H1 (cell line): ENCODE data around the gene SLC19A1. TPM values are rescaled to one million over a fixed set of nuclear protein-coding genes. Genes with fewer than 3 reads are reported as not detected.

Experiments
- CTCF ChIA-PET: fragments of 300-600 bp; sonication (Branson Sonifier 250); formaldehyde crosslinking; loops from one replicate; lab custom pipeline; 2021; ENCODE audit not compliant: partially characterized antibody; lab: Charles Lee
- POLR2A ChIA-PET: fragments of 300-600 bp; sonication (Branson Sonifier 250); formaldehyde crosslinking; loops from one replicate; lab custom pipeline; 2021; ENCODE audit warnings: inconsistent platforms; ENCODE audit not compliant: partially characterized antibody; lab: Charles Lee
- DNase-seq, 2 experiments: peaks; one replicate each; pipeline versions ENCODE4 v3.0.0 to v3.0.0-alpha.2; 2010 to 2022; ENCODE audit warnings: low spot score in 2 of 2, low read depth in 1 of 2, mixed read lengths in 1 of 2
- FAIRE-seq: peaks from 2 replicates; lab custom pipeline; 2011; peaks lifted over from hg19 to GRCh38; lab: Jason Lieb, UNC
- H2AFZ ChIP-seq: 2 replicates; pipeline ENCODE4 v1.8.1; 2012; ENCODE audit warnings: low read length, inconsistent platforms
- H2AK5ac ChIP-seq: 2 replicates; pipeline ENCODE4 v1.6.1; 2013; ENCODE audit warnings: low read depth, low read length
- H2BK120ac ChIP-seq: replicated peaks from 2 replicates; pipeline ENCODE3; 2013; ENCODE audit warnings: low read depth, low read length, inconsistent platforms
- H2BK12ac ChIP-seq: 2 replicates; pipeline ENCODE4 v1.6.1; 2013; ENCODE audit warnings: low read depth, low read length
- H2BK15ac ChIP-seq: 2 replicates; pipeline ENCODE4 v1.6.1; 2013; ENCODE audit warnings: low read length
- H2BK20ac ChIP-seq: 2 replicates; pipeline ENCODE4 v1.6.1; 2013; ENCODE audit warnings: low read length
- H2BK5ac ChIP-seq: 2 replicates; pipeline ENCODE4 v1.6.1; 2013; ENCODE audit warnings: low read depth, low read length
- H3K14ac ChIP-seq: 2 replicates; pipeline ENCODE4 v1.6.1; 2013; ENCODE audit warnings: inconsistent platforms; ENCODE audit not compliant: insufficient read length
- H3K18ac ChIP-seq: 2 replicates; pipeline ENCODE4 v1.6.1; 2013; ENCODE audit warnings: low read length; ENCODE audit errors: extremely low read depth
- H3K23ac ChIP-seq: 2 replicates; pipeline ENCODE4 v1.6.1; 2013; ENCODE audit warnings: inconsistent platforms; ENCODE audit not compliant: insufficient read length
- H3K23me2 ChIP-seq: 2 replicates; pipeline ENCODE4 v1.6.1; 2013; ENCODE audit warnings: low read depth, low read length
- H3K27ac ChIP-seq: 2 replicates; pipeline ENCODE4 v1.6.1; 2011; ENCODE audit warnings: low read depth, low read length, inconsistent platforms
- H3K27me3 ChIP-seq, 4 experiments: replicated peaks in 1 of 4; 1 replicate in 1 of 4; 2 replicates in 3 of 4; pipeline versions ENCODE4 v1.6.1 to v1.8.1; 2011 to 2013; ENCODE audit warnings: low read length in 3 of 4, mild to moderate bottlenecking in 3 of 4, inconsistent platforms in 2 of 4, mixed read lengths in 2 of 4, moderate library complexity in 1 of 4; ENCODE audit not compliant: control insufficient read depth in 3 of 4, insufficient read depth in 3 of 4; ENCODE audit errors: extremely low read depth in 1 of 4
- H3K36me3 ChIP-seq, 4 experiments: 2 replicates each; pipeline versions ENCODE4 v1.6.1 to v1.8.1; 2011 to 2013; ENCODE audit warnings: mild to moderate bottlenecking in 4 of 4, low read length in 3 of 4, moderate library complexity in 2 of 4, control low read depth in 1 of 4, inconsistent platforms in 1 of 4; ENCODE audit not compliant: insufficient read depth in 4 of 4, control insufficient read depth in 2 of 4
- H3K4ac ChIP-seq: replicated peaks from 2 replicates; pipeline ENCODE3; 2013; ENCODE audit warnings: low read length, low read depth, mixed read lengths, inconsistent platforms; ENCODE audit not compliant: insufficient read length
- H3K4me1 ChIP-seq, 4 experiments: replicated peaks in 1 of 4; 1 replicate in 1 of 4; 2 replicates in 3 of 4; pipeline versions ENCODE4 v1.6.1 to v1.8.1; 2011 to 2013; ENCODE audit warnings: low read length in 3 of 4, inconsistent platforms in 2 of 4, mixed read lengths in 1 of 4; ENCODE audit not compliant: insufficient read depth in 4 of 4, control insufficient read depth in 3 of 4
- H3K4me2 ChIP-seq, 2 experiments: 2 replicates each; pipeline versions ENCODE4 v1.6.1 to v1.8.1; 2011 to 2013; ENCODE audit warnings: low read depth in 2 of 2, low read length in 2 of 2, control low read depth in 1 of 2, inconsistent platforms in 1 of 2, mild to moderate bottlenecking in 1 of 2; ENCODE audit not compliant: insufficient read depth in 1 of 2
- H3K4me3 ChIP-seq, 4 experiments: fragments of 200-600, 300-600 bp in 1 of 4; sonication (generic), shearing (Covaris generic), sonication (Bioruptor Twin) in 1 of 4; 2 replicates each; pipeline versions ENCODE4 v1.5.1 to v1.8.1; 2011 to 2016; ENCODE audit warnings: low read length in 4 of 4, low read depth in 3 of 4, control low read depth in 2 of 4, inconsistent platforms in 2 of 4, mild to moderate bottlenecking in 2 of 4, mixed read lengths in 1 of 4, moderate library complexity in 1 of 4; ENCODE audit not compliant: insufficient read depth in 2 of 4; ENCODE audit errors: extremely low read depth in 1 of 4
- H3K56ac ChIP-seq: replicated peaks from 2 replicates; pipeline ENCODE3; 2013; ENCODE audit warnings: low read depth, mild to moderate bottlenecking, mixed read lengths, low read length, inconsistent platforms; ENCODE audit not compliant: insufficient read length
- H3K79me1 ChIP-seq: 2 replicates; pipeline ENCODE4 v1.6.1; 2013; ENCODE audit warnings: low read depth, low read length, control low read depth
- H3K79me2 ChIP-seq, 2 experiments: 2 replicates each; pipeline versions ENCODE4 v1.6.1 to v1.8.1; 2012 to 2013; ENCODE audit warnings: low read length in 2 of 2, mild to moderate bottlenecking in 2 of 2, inconsistent platforms in 1 of 2; ENCODE audit not compliant: insufficient read depth in 2 of 2, control insufficient read depth in 1 of 2
- H3K9ac ChIP-seq, 4 experiments: replicated peaks in 1 of 4; 1 replicate in 1 of 4; 2 replicates in 3 of 4; pipeline versions ENCODE4 v1.6.1 to v1.8.1; 2011 to 2013; ENCODE audit warnings: low read depth in 3 of 4, low read length in 3 of 4, control low read depth in 2 of 4, mild to moderate bottlenecking in 2 of 4, moderate library complexity in 2 of 4, inconsistent platforms in 1 of 4; ENCODE audit errors: extremely low read depth in 1 of 4
- H3K9me3 ChIP-seq, 2 experiments: 2 replicates each; pipeline versions ENCODE4 v1.6.1 to v1.8.1; 2012 to 2013; ENCODE audit warnings: mild to moderate bottlenecking in 2 of 2, moderate library complexity in 2 of 2, control low read depth in 1 of 2, inconsistent platforms in 1 of 2, low read depth in 1 of 2, low read length in 1 of 2, mixed read lengths in 1 of 2; ENCODE audit not compliant: insufficient read depth in 2 of 2
- H4K20me1 ChIP-seq, 2 experiments: replicated peaks in 1 of 2; 2 replicates each; pipeline versions ENCODE3 to v1.8.1; 2011 to 2013; ENCODE audit warnings: inconsistent platforms in 2 of 2, low read length in 2 of 2, mild to moderate bottlenecking in 1 of 2; ENCODE audit not compliant: insufficient read depth in 2 of 2, control insufficient read depth in 1 of 2
- H4K5ac ChIP-seq: 2 replicates; pipeline ENCODE4 v1.6.1; 2013; ENCODE audit warnings: low read length, low read depth, mixed read lengths, inconsistent platforms; ENCODE audit not compliant: insufficient read length
- H4K8ac ChIP-seq: 2 replicates; pipeline ENCODE4 v1.8.0; 2013; ENCODE audit warnings: mild to moderate bottlenecking, moderate library complexity, low read length, inconsistent platforms; ENCODE audit not compliant: insufficient read depth; ENCODE audit errors: extremely low read depth
- H4K91ac ChIP-seq: replicated peaks from 2 replicates; pipeline ENCODE3; 2013; ENCODE audit warnings: low read length, mixed read lengths, inconsistent platforms; ENCODE audit not compliant: insufficient read length
- ATF2 ChIP-seq: IDR thresholded peaks from 2 replicates; pipeline ENCODE4 v1.6.1; 2012; ENCODE audit warnings: low read length, inconsistent platforms
- BACH1 ChIP-seq: IDR thresholded peaks from 2 replicates; pipeline ENCODE4 v1.6.1; 2012; ENCODE audit warnings: low read length, improper control_type of control experiment
- CHD1 ChIP-seq: IDR thresholded peaks from 2 replicates; pipeline ENCODE4 v1.6.1; 2012; ENCODE audit warnings: low read depth, low read length, improper control_type of control experiment
- CREB1 ChIP-seq: IDR thresholded peaks from 2 replicates; pipeline ENCODE4 v1.6.1; 2012; ENCODE audit warnings: inconsistent platforms
- EGR1 ChIP-seq: IDR thresholded peaks from 2 replicates; pipeline ENCODE4 v1.6.1; 2011; ENCODE audit warnings: low read depth, low read length, borderline replicate concordance
- GTF2F1 ChIP-seq: IDR thresholded peaks from 2 replicates; pipeline ENCODE4 v1.6.1; 2012; ENCODE audit warnings: low read depth, low read length, improper control_type of control experiment, borderline replicate concordance
- JUN ChIP-seq: IDR thresholded peaks from 2 replicates; pipeline ENCODE4 v1.6.1; 2011; ENCODE audit warnings: low read depth, mild to moderate bottlenecking, improper control_type of control experiment, low read length
- NANOG ChIP-seq: IDR thresholded peaks from 2 replicates; pipeline ENCODE4 v1.6.1; 2011; ENCODE audit warnings: low read length, low read depth, mild to moderate bottlenecking, inconsistent platforms; ENCODE audit not compliant: insufficient read depth, poor library complexity, severe bottlenecking
- SAP30 ChIP-seq: fragments of 300-600 bp; sonication (generic); IDR thresholded peaks from 2 replicates; pipeline ENCODE4 v1.7.1; 2012; ENCODE audit warnings: low read length, moderate library complexity, mild to moderate bottlenecking, inconsistent platforms; ENCODE audit not compliant: insufficient read depth, insufficient replicate concordance
- TAF1 ChIP-seq: IDR thresholded peaks from 2 replicates; pipeline ENCODE4 v1.6.1; 2011; ENCODE audit warnings: mild to moderate bottlenecking, low read depth, low read length
- TEAD4 ChIP-seq: IDR thresholded peaks from 2 replicates; pipeline ENCODE4 v1.6.1; 2012; ENCODE audit warnings: low read depth, low read length, inconsistent platforms, mixed read lengths
- WGBS, 2 experiments: shearing (Covaris generic) in 1 of 2; methylation state at CpG; one replicate each; pipeline versions ENCODE4 v1.1.6 to v1.1.7; 2013 to 2015; ENCODE audit warnings: low lambda C conversion rate in 2 of 2, mixed read lengths in 2 of 2, inconsistent platforms in 1 of 2, low coverage in 1 of 2, missing lambda C conversion rate in 1 of 2; ENCODE audit not compliant: insufficient replicate concordance in 2 of 2, insufficient coverage in 1 of 2, insufficient read length in 1 of 2; ENCODE audit errors: extremely low coverage in 1 of 2, missing lambda C conversion rate in 1 of 2; 5-methylcytosine and 5-hydroxymethylcytosine counted together
- polyA plus RNA-seq, 7 experiments: library from polyadenylated mRNA; depleted of rRNA in 3 of 7; stranded (reverse) in 5 of 7; unstranded in 2 of 7; fragments of >200 nt in 5 of 7; fragments of 200-250 nt in 2 of 7; gene quantifications; 1 replicate in 5 of 7; 2 replicates in 1 of 7; 4 replicates in 1 of 7; pipeline versions ENCODE4 v1.2.1 to v1.2.3, GENCODE V29; 2011 to 2013; ENCODE audit warnings: missing spikeins in 2 of 7, mixed read lengths in 2 of 7
- total RNA-seq: library from RNA; stranded (reverse); fragmentation: NEBNext Ultra II Directional; extraction: Animal tissue kit (Norgen Biotek cat#: 25700); gene quantifications from 2 replicates; pipeline ENCODE4 v1.2.1, GENCODE V29; 2021

The SLC19A1 gene
- total and polyA plus RNA-seq, 2 of the 8 experiments (the other 6 are each of a cell fraction or from before 2014, with no cell fraction given) = 31.6 to 43.8 TPM

- no peak overlapping the region for H3K4me2 ChIP-seq
- no peak overlapping the region for H2BK5ac ChIP-seq
- H3K79me2 ChIP-seq = peaks cover 0 to 20% of the 10 kb centered on the region in 2 experiments; a peak in 1 of 4 replicates
- H2BK12ac ChIP-seq = no peak overlapping the region
- H4K20me1 ChIP-seq = peaks cover 19 to 25% of the 10 kb centered on the region in 2 experiments
- no peak overlapping the region for H3K23ac ChIP-seq
- no peak overlapping the region for H3K18ac ChIP-seq
- no peak overlapping the region for H3K14ac ChIP-seq
- no peaks in the 10 kb centered on the region; a peak in 1 of 7 replicates for H3K4me1 ChIP-seq
- no peak overlapping the region for H2AK5ac ChIP-seq
- no peak overlapping the region for H3K56ac ChIP-seq
- peaks cover 7 to 58% (median 35%) of the 10 kb centered on the region in 4 experiments for H3K36me3 ChIP-seq
- H2BK15ac ChIP-seq = no peak overlapping the region
- POLR2A ChIA-PET = interaction anchor here (0.6 to 1.0 kb wide), 2 partner anchors 11 to 17 kb away, joined by 3 to 4 read pairs; no protein-coding TSS in a partner anchor
- no peak overlapping the region for H3K27ac ChIP-seq
- H3K79me1 ChIP-seq = peaks cover 14% of the 10 kb centered on the region
- CTCF ChIA-PET = interaction anchor here (0.7 to 1.2 kb wide), 7 partner anchors 9 to 337 kb away, joined by 3 to 4 read pairs (median 3); no protein-coding TSS in a partner anchor
- no peak overlapping the region for H2AFZ ChIP-seq
- no peak overlapping the region for H3K4me3 ChIP-seq
- no peak for DNase-seq
- peaks cover 10% of the 10 kb centered on the region for H3K23me2 ChIP-seq
- WGBS, 2 experiments = 93% methylated on average over 16 of the region's 43 CpGs; no CpG with 5 or more reads in 1 of the 2 experiments
- H3K9ac ChIP-seq = no peak overlapping the region
- H3K9me3 ChIP-seq = peaks cover 3 to 4% of the 10 kb centered on the region in 2 experiments; a peak in 2 of 4 replicates
- H3K4ac ChIP-seq = no peak overlapping the region
- no peak for FAIRE-seq
- H4K91ac ChIP-seq = no peak overlapping the region
- no peak overlapping the region for H2BK120ac ChIP-seq
- no peaks in the 10 kb centered on the region for H3K27me3 ChIP-seq
- no peak overlapping the region for H4K5ac ChIP-seq
- H2BK20ac ChIP-seq = no peak overlapping the region
- peak overlapping the region; percentile 57; the same call in 1 of the 2 replicates for H4K8ac ChIP-seq
- TF ChIP-seq CREB1 (no peak), JUN (no peak), ATF2 (no peak), TEAD4 (no peak), SAP30 (no peak), GTF2F1 (no peak), NANOG (no peak), BACH1 (no peak), TAF1 (no peak), CHD1 (no peak), EGR1 (no peak)
Observed at GRCh38 chr21:45475004-45475685, 67.1 kb downstream of the SLC19A1 start.
